GM19372 (cell line): ENCODE data around the gene C1orf21.
A peak's percentile ranks its signal among the peaks of the same experiment; 100 is the strongest.
"Not testable (repeated sequence)": the region's sequence is repeated elsewhere in the genome, so short reads cannot be mapped to it uniquely, and the experiment has no call there.

Experiments used
- ATAC-seq: cut with Tn5 transposase; IDR thresholded peaks from one replicate; pipeline ENCODE4 v1.9.1; 2021; ENCODE audit warnings: mild to moderate bottlenecking, low read depth, moderate library complexity; ENCODE audit not compliant: unreplicated experiment

The C1orf21 gene

GRCh38 chr1:184386312-184387068 lies at the start of gene C1orf21:
C1orf21 (plus strand) TSS chr1:184387029; CDS start chr1:184477510, 90,481 bp downstream.
- peak; percentile 84 for ATAC-seq

- ATAC-seq, result not testable (repeated sequence)
These were observed 49.0 kb upstream of the C1orf21 start for GRCh38 chr1:184337865-184338264.

GRCh38 chr1:184340984-184341383 lies 45.8 kb upstream of the C1orf21 start:
- no peak for ATAC-seq

- no peak for ATAC-seq
These were observed 36.3 kb upstream of the C1orf21 start for GRCh38 chr1:184350573-184350972.

GRCh38 chr1:184351416-184351975 lies 35.3 kb upstream of the C1orf21 start:
- no peak for ATAC-seq

- no peak for ATAC-seq
These were observed 34.1 kb upstream of the C1orf21 start for GRCh38 chr1:184352776-184353175.

GRCh38 chr1:184354719-184355118 lies 32.1 kb upstream of the C1orf21 start:
- no peak for ATAC-seq

GRCh38 chr1:184356891-184357290 lies 29.9 kb upstream of the C1orf21 start:
- no peak for ATAC-seq

GRCh38 chr1:184358256-184358655 lies 28.6 kb upstream of the C1orf21 start:
- ATAC-seq, result no peak

- no peak for ATAC-seq
These were observed 26.9 kb upstream of the C1orf21 start for GRCh38 chr1:184359909-184360308.

- no peak for ATAC-seq
These were observed 24.0 kb upstream of the C1orf21 start for GRCh38 chr1:184362876-184363275.

GRCh38 chr1:184365699-184366098 lies 21.1 kb upstream of the C1orf21 start:
- no peak for ATAC-seq

- no peak for ATAC-seq
These were observed 19.8 kb upstream of the C1orf21 start for GRCh38 chr1:184366997-184367396.

GRCh38 chr1:184367427-184368038 lies 19.3 kb upstream of the C1orf21 start:
- no peak for ATAC-seq

- no peak for ATAC-seq
These were observed 18.5 kb upstream of the C1orf21 start for GRCh38 chr1:184368354-184368753.

GRCh38 chr1:184370850-184371249 lies 16.0 kb upstream of the C1orf21 start:
- no peak for ATAC-seq

- no peak for ATAC-seq
These were observed 13.7 kb upstream of the C1orf21 start for GRCh38 chr1:184373155-184373554.

- no peak for ATAC-seq
These were observed 10.5 kb upstream of the C1orf21 start for GRCh38 chr1:184376369-184376768.

GRCh38 chr1:184379111-184379752 lies 7.6 kb upstream of the C1orf21 start:
- no peak for ATAC-seq

- no peak for ATAC-seq
These were observed 6.4 kb upstream of the C1orf21 start for GRCh38 chr1:184380468-184380867.

- no peak for ATAC-seq
These were observed 3.0 kb upstream of the C1orf21 start for GRCh38 chr1:184383772-184384323.
